BE2C (cell line): ENCODE data around the gene LIPE.

Experiments
- DNase-seq: peaks from one replicate; pipeline ENCODE4 v3.0.0-alpha.2; 2020
- H3K27me3 ChIP-seq: fragments of 250-450 bp; sonication (Bioruptor Pico); 2 replicates; pipeline ENCODE4 v1.5.1; 2020; ENCODE audit warnings: mild to moderate bottlenecking
- H3K36me3 ChIP-seq: fragments of 250-450 bp; sonication (Bioruptor Pico); 2 replicates; pipeline ENCODE4 v1.5.1; 2020; ENCODE audit warnings: mild to moderate bottlenecking
- H3K4me1 ChIP-seq: fragments of 250-450 bp; sonication (Bioruptor Pico); 2 replicates; pipeline ENCODE4 v1.5.1; 2020
- H3K4me3 ChIP-seq: 2 replicates; pipeline ENCODE4 v1.5.1; 2011; ENCODE audit warnings: low read depth, low read length
- H3K9me3 ChIP-seq: fragments of 250-450 bp; sonication (Bioruptor Pico); 2 replicates; pipeline ENCODE4 v1.5.1; 2020
- TF ChIP-seq, protein P1 (sequence below): IDR thresholded peaks from 2 replicates; pipeline ENCODE4 v1.5.1; 2012; ENCODE audit warnings: mild to moderate bottlenecking, low read depth, low read length

LIPE gene

DNA sequence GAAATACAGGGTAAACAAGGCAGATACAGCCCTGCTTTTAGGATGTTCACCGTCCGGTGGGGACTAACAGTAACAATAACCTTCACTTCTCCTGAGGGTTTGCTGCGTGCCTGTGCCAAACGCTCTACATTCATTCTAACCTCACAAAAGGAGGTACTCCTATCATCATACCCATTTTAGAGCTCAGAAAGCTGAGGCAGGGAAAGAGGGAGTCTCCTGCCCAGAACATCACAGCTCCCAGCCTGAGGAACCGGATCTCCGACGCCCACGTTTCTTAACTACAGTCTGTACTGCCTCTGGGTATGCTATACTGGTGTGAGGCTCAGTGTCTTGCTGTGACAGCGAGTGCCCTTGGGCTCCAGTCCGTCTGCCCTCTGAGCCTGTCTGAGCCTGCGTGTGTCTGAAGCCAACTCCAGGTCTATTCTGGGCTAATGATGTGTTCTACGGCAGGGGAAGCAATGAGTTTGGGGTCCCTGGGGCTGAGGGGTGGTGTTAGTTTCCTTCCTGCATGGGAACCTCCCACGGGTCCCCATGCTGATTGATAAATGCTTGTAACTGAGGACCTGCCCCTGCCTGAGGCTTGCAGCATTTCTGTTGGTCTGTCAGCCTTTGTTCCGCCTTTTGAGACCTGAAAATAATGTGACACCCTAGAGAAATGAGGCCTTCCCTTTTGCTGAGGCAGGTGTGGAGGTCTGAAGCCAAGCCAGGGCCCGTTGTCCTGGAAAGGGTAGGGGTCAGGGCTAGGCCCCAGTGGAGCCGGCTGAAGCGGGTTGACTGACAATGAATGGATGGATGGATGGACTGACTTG, 4.9 kb downstream of the LIPE start:
- Histone ChIP-seq H3K27me3 (no peaks in the 10 kb centered on the region), H3K9me3 (no peaks in the 10 kb centered on the region; the same call in 1 of the 2 replicates), H3K4me3 (peak overlapping the region; percentile 72), H3K4me1 (no peaks in the 10 kb centered on the region), H3K36me3 (no peaks in the 10 kb centered on the region)
- no peak for DNase-seq
- TF ChIP-seq, protein P1, sequence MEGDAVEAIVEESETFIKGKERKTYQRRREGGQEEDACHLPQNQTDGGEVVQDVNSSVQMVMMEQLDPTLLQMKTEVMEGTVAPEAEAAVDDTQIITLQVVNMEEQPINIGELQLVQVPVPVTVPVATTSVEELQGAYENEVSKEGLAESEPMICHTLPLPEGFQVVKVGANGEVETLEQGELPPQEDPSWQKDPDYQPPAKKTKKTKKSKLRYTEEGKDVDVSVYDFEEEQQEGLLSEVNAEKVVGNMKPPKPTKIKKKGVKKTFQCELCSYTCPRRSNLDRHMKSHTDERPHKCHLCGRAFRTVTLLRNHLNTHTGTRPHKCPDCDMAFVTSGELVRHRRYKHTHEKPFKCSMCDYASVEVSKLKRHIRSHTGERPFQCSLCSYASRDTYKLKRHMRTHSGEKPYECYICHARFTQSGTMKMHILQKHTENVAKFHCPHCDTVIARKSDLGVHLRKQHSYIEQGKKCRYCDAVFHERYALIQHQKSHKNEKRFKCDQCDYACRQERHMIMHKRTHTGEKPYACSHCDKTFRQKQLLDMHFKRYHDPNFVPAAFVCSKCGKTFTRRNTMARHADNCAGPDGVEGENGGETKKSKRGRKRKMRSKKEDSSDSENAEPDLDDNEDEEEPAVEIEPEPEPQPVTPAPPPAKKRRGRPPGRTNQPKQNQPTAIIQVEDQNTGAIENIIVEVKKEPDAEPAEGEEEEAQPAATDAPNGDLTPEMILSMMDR = no peak

DNA sequence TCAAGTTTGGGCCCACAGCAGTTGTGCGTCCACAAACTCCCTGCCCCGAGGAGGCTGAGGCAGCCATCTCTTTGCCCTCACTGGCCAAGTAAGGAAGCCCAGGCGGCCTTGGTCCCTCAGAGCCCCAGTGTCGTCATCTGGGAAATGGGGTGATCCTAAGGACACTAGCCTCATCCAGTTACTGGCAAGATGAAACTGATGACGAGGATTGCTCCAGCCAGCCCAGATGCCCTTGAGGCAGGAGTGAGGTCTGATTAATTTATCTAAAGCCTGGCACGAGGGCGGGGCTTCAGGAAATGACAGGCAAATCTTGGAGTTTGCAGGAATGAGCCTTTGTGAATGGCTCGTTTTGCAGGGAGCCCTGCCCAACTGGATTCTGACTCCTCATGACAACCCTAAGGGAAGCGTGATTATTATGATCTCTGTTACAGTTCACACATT, 5.6 kb downstream of the LIPE start:
- DNase-seq = no peak
- TF ChIP-seq, protein P1 = no peak
- no peaks in the 10 kb centered on the region for H3K27me3 ChIP-seq
- H3K36me3 ChIP-seq = no peaks in the 10 kb centered on the region
- no peaks in the 10 kb centered on the region; the same call in 1 of the 2 replicates for H3K9me3 ChIP-seq
- H3K4me1 ChIP-seq = no peaks in the 10 kb centered on the region
- H3K4me3 ChIP-seq = no peak overlapping the region

DNA sequence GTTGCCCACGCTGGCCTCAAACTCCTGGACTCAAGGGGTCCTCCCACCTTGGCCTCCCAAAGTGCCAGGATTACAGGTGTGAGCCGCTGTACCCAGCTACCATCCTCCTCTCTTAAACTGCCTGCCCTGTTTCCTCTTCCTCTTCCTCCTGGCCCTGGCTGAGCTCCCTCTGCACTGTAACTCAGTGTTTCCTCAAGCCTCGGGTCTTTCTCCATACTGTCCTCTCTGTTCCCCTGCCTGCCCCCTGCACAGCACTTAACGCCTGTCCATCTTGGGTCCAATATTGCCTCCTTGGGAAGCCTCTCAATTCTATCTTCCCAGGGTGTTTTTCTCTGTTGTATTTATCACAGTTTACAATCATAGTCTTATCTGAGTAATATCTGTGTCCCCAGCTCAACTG, 6.1 kb downstream of the LIPE start:
- H3K36me3 ChIP-seq = no peaks in the 10 kb centered on the region
- TF ChIP-seq, protein P1 = no peak
- no peak for DNase-seq
- no peak overlapping the region for H3K4me3 ChIP-seq
- H3K27me3 ChIP-seq = no peaks in the 10 kb centered on the region
- no peaks in the 10 kb centered on the region; the same call in 1 of the 2 replicates for H3K9me3 ChIP-seq
- no peaks in the 10 kb centered on the region for H3K4me1 ChIP-seq

DNA sequence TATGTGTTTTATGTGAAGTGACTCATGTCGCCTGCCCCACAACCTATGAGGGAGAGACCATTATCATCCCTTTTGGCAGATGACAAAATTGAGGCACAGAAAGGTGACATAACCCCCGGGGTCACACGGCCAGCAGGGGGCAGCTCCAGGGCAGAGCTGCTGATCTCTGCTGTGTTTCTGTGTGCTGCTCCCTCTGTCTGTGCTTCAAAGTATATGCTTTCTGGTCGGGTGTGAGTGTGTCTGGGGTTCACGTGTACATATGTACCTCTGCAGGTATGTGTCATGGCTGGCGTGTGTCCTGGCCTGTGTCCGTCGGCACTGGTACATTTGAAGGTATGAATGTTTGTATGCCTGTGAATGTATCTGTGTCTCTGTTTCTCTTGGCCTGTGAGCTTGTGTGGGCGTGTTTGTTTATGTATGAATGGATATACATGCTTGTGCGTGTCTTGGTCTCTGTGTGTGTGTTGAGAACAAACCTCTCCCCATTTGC, 7.1 kb downstream of the LIPE start:
- Histone ChIP-seq H3K27me3 (no peaks in the 10 kb centered on the region), H3K4me1 (no peaks in the 10 kb centered on the region)
- no peak for DNase-seq

DNA sequence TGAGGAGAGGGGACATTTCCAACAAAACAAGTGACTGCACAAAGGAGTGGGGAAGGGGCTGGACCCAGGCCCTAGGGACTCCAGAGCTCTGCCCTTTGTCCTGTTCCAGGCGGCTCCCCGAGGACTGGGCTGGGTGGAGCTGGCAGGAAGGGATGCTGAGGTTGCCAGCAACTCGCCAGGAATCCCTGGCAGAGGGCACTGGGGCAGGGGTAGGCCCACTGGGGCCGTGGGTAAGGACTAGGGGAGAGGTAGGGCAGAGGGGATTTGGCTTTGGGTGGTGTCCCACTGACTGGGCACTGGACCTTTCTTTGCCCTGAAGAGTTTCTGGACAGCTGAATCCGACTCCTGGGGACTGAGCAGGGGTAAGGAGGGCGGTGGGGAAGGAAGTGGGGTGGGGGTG, 7.9 kb downstream of the LIPE start:
- TF ChIP-seq, protein P1 = no peak
- Histone ChIP-seq H3K9me3 (no peaks in the 10 kb centered on the region; the same call in 1 of the 2 replicates), H3K4me3 (no peak overlapping the region), H3K36me3 (no peaks in the 10 kb centered on the region), H3K4me1 (no peaks in the 10 kb centered on the region), H3K27me3 (no peaks in the 10 kb centered on the region)
- DNase-seq = no peak

More for the DNA sequence above, 7.1 kb downstream of the LIPE start:
- Histone ChIP-seq H3K4me3 (no peak overlapping the region), H3K9me3 (no peaks in the 10 kb centered on the region; the same call in 1 of the 2 replicates), H3K36me3 (no peaks in the 10 kb centered on the region)
- TF ChIP-seq, protein P1 = peak; percentile 60

DNA sequence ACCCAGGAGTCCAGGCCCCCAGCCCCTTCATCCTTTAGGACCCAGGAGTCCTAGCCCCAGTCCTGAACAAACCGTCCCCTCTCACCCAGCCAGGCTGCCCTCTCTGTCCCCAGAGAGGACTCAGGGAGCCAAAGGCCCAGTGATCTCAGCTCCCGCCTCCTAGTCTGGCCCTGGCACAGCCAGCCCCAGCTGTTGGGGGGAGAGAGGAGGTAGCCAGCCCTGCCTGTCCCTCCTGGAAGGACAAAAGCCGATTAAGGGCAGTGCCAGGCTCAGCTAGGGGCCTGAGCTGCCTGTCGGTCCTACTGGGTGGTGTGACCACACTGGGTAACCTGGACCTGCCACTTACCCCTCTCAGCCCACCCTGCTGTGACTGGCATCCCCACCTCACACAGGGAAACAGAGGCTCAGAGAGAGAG, 14.5 kb downstream of the LIPE start:
- TF ChIP-seq, protein P1 = no peak
- no peaks in the 10 kb centered on the region for H3K9me3 ChIP-seq
- H3K4me1 ChIP-seq = peaks cover 9% of the 10 kb centered on the region
- no peaks in the 10 kb centered on the region for H3K27me3 ChIP-seq
- DNase-seq = no peak
- H3K36me3 ChIP-seq = no peaks in the 10 kb centered on the region
- no peak overlapping the region for H3K4me3 ChIP-seq
